ENCODE measurements around the gene EMSY. TPM values are rescaled to one million over a fixed set of nuclear protein-coding genes. Genes with fewer than 3 reads are reported as not detected.

EMSY gene
- polyA plus RNA-seq, 1 donor from 2014 or later: 25.0 TPM

GRCh38 chr11:76561245-76561644 is 116.4 kb downstream of the EMSY start:
- H3K27ac ChIP-seq (ENCODE audit: low read length): no peak overlapping the region
- no peaks in the 10 kb centered on the region for H3K36me3 ChIP-seq (ENCODE audit: insufficient read depth, low read length)
- no peaks in the 10 kb centered on the region for H3K79me2 ChIP-seq (replicated peaks; ENCODE audit: insufficient read depth, low read length)
- H3K4me2 ChIP-seq (ENCODE audit: low read length): no peak overlapping the region
- H4K20me1 ChIP-seq (ENCODE audit: insufficient read depth): no peaks in the 10 kb centered on the region
- no peaks in the 10 kb centered on the region for H3K9me3 ChIP-seq (ENCODE audit: low read length)
- no peaks in the 10 kb centered on the region for H3K27me3 ChIP-seq (ENCODE audit: insufficient read depth, low read depth, low read length)
- H3K9ac ChIP-seq (ENCODE audit: low read length): no peak overlapping the region
- no peak for TF ChIP-seq RAD21 (conservative IDR thresholded peaks at IDR 0.05)
- no peak for TF ChIP-seq SMC3 (conservative IDR thresholded peaks at IDR 0.05; ENCODE audit: poor library complexity)
- TF ChIP-seq POLR2AphosphoS5 (IDR thresholded peaks at IDR 0.05): no peak
- TF ChIP-seq REST (IDR thresholded peaks at IDR 0.05; ENCODE audit: borderline replicate concordance): no peak
- no peak for TF ChIP-seq TAF1 (IDR thresholded peaks at IDR 0.05; ENCODE audit: low read depth)
- TF ChIP-seq EZH2 (IDR thresholded peaks at IDR 0.05; ENCODE audit: borderline replicate concordance, insufficient read depth, low read length, poor library complexity, severe bottlenecking): no peak
- no peak for TF ChIP-seq CTCF (IDR thresholded peaks at IDR 0.05; ENCODE audit: poor library complexity, severe bottlenecking)
- no peak for TF ChIP-seq MXI1 (conservative IDR thresholded peaks at IDR 0.05; ENCODE audit: poor library complexity, severe bottlenecking)
- TF ChIP-seq EP300 (conservative IDR thresholded peaks at IDR 0.05; ENCODE audit: poor library complexity, severe bottlenecking): no peak
- no peak overlapping the region for H3K4me3 ChIP-seq (ENCODE audit: low read length)
- H3F3A ChIP-seq (ENCODE audit: insufficient read depth, low read length, poor library complexity, severe bottlenecking): no peaks in the 10 kb centered on the region
- H3K9me2 ChIP-seq (ENCODE audit: insufficient read depth, low read length): no peaks in the 10 kb centered on the region
- H2AFZ ChIP-seq (ENCODE audit: low read depth, low read length): no peak overlapping the region

- H3K27me3 ChIP-seq (ENCODE audit: insufficient read depth, low read depth, low read length): no peaks in the 10 kb centered on the region
- H3K79me2 ChIP-seq (replicated peaks; ENCODE audit: insufficient read depth, low read length): no peaks in the 10 kb centered on the region
- H3K4me3 ChIP-seq (ENCODE audit: low read length): no peak overlapping the region
- no peak overlapping the region for H3K9ac ChIP-seq (ENCODE audit: low read length)
- TF ChIP-seq EZH2 (IDR thresholded peaks at IDR 0.05; ENCODE audit: borderline replicate concordance, insufficient read depth, low read length, poor library complexity, severe bottlenecking) (no peak), TAF1 (IDR thresholded peaks at IDR 0.05; ENCODE audit: low read depth) (no peak), POLR2AphosphoS5 (IDR thresholded peaks at IDR 0.05) (no peak), RAD21 (conservative IDR thresholded peaks at IDR 0.05) (no peak), EP300 (conservative IDR thresholded peaks at IDR 0.05; ENCODE audit: poor library complexity, severe bottlenecking) (no peak), SMC3 (conservative IDR thresholded peaks at IDR 0.05; ENCODE audit: poor library complexity) (no peak), CTCF (IDR thresholded peaks at IDR 0.05; ENCODE audit: poor library complexity, severe bottlenecking) (no peak), MXI1 (conservative IDR thresholded peaks at IDR 0.05; ENCODE audit: poor library complexity, severe bottlenecking) (no peak), REST (IDR thresholded peaks at IDR 0.05; ENCODE audit: borderline replicate concordance) (no peak)
- H3K9me3 ChIP-seq (ENCODE audit: low read length): no peaks in the 10 kb centered on the region
- H3K9me2 ChIP-seq (ENCODE audit: insufficient read depth, low read length): no peaks in the 10 kb centered on the region
- no peaks in the 10 kb centered on the region for H3K36me3 ChIP-seq (ENCODE audit: insufficient read depth, low read length)
- H2AFZ ChIP-seq (ENCODE audit: low read depth, low read length): no peak overlapping the region
- H3F3A ChIP-seq (ENCODE audit: insufficient read depth, low read length, poor library complexity, severe bottlenecking): no peaks in the 10 kb centered on the region
- H4K20me1 ChIP-seq (ENCODE audit: insufficient read depth): no peaks in the 10 kb centered on the region
- no peak overlapping the region for H3K4me2 ChIP-seq (ENCODE audit: low read length)
- no peak overlapping the region for H3K27ac ChIP-seq (ENCODE audit: low read length)
Observed at GRCh38 chr11:76562541-76562940, 117.7 kb downstream of the EMSY start.
